HG03280 (cell line): ENCODE measurements around the gene LAMTOR4.

ENCODE experiments used
- ATAC-seq: cut with Tn5 transposase; IDR thresholded peaks from one replicate; pipeline ENCODE4 v1.9.1; 2021; ENCODE audit warnings: mild to moderate bottlenecking, moderate library complexity; ENCODE audit not compliant: unreplicated experiment

Gene LAMTOR4

DNA sequence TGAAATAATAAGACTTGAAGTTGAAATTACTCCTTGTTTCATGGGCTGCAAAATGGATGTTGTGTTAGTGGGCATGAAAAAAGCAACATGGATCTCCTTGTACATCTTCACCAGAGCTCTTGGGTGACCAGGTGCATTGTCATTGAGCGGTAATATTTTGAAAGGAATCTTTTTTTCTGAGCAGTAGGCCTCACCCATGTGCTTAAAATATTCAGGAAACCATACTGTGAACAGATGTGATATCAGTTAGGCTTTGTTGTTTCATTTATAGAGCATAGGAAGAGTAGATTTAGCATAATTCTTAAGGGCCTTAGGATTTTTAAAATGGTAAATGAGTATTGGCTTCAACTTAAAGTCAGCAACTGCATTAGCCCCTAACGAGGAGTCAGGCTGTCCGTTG lies 44.3 kb downstream of the LAMTOR4 start:
- ATAC-seq, result no peak

DNA sequence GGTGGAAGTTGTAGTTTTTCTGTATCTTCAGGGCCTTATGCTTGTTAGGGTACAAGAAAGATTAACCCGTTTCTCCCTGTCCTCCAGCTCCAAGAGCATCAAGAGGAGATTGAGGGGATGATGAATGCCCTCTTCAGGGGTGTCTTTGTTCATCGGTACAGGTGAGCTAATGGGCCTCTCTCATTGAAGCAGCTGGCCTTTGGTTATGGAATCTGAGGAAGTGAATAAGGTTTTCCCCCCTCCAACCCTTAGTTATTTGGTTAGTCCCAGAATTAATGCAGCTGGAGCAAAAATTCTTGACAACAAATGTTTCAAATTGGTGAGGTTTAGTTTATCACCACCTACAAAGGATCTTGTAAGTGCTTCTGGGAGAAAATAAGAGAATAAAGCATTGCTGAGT lies 46.5 kb downstream of the LAMTOR4 start:
- ATAC-seq, result no peak

DNA sequence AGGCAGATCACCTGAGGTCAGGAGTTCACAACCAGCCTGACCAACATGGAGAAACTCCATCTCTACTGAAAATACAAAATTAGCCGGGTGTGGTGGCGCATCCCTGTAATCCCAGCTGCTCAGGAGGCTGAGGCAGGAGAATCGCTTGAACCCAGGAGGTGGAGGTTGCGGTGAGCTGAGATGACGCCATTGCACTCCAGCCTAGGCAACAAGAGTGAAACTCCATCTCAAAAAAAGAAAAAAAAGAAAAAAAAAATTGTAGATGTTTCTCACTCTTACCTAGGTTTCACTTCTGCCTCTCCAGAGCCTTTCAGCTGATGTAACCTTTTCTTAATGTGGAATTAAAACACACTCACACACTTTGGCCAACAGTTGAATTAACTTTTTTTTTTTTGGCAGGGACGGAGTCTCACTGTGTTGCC lies 47.2 kb downstream of the LAMTOR4 start:
- ATAC-seq, result peak; percentile 45

DNA sequence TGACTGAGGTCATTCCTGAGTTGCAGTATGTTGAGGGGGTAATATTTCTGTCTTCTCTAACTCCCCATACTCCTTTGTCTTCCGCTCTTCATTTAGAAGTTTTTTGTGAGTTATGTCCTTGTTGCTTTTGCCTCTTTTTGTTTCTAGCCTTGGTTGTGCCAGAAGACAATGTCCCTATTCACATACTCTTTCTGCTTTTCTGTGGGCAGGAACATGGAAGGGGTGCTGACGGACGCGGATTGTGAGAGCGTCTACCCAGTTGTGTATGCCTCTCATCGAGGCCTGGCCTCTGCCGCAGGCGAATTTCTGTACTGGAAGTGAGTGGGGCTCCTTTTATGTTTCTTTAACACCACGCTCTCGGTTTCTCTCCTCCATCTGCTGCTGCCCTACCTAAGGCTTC lies 49.5 kb downstream of the LAMTOR4 start:
- ATAC-seq, result no peak

DNA sequence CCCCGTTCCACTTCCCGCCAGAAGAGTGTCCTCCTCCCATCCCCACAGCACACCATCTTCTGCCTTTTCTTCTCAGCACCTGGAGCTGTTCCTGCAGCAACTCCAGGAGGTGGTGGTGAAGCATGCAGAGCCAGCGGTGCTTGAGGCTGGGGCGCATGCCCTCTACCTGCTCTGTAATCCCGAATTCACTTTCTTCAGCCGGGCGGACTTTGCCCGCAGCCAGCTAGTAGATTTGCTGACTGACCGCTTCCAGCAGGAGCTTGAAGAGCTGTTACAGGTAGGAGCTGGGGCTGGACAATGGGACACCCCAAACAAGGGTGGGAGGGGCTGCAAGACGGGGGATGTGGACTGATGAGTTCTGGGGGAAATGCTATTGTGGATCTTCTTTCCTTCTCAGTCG lies 52.0 kb downstream of the LAMTOR4 start:
- ATAC-seq, result no peak
